MM.1S (cell line): ENCODE results near the gene ING5.

ENCODE experiments used
- CTCF ChIP-seq: fragments of 300-600 bp; sonication (generic); IDR thresholded peaks from 2 replicates; pipeline ENCODE4 v1.5.1; 2016; ENCODE audit warnings: antibody characterized with exemption, low read length, mixed read lengths
- EZH2 ChIP-seq: fragments of 300-600 bp; sonication (generic); optimal IDR thresholded peaks from 2 replicates; pipeline ENCODE3; 2017; ENCODE audit warnings: low read depth, mild to moderate bottlenecking, antibody characterized with exemption, low read length, mixed read lengths
- EZH2phosphoT487 ChIP-seq: fragments of 300-600 bp; sonication (generic); IDR thresholded peaks from 2 replicates; pipeline ENCODE4 v1.6.1; 2018; ENCODE audit warnings: antibody characterized with exemption, low read length

- TF ChIP-seq CTCF, result no peak
- no peak for TF ChIP-seq EZH2
- TF ChIP-seq EZH2phosphoT487, result no peak
Observed at GRCh38 chr2:241750076-241750840, 48.4 kb downstream of the ING5 start.
